GM12878 (cell line): Measurements from ENCODE around the gene PTPN2. TPM values are rescaled to one million over a fixed set of nuclear protein-coding genes. Genes with fewer than 3 reads are reported as not detected.

ENCODE experiments used
- ATAC-seq: fragments of 200-7000 bp; cut with Tn5 transposase; 3 replicates; pipeline ENCODE4 v1.9.1; 2020; ENCODE audit warnings: mild to moderate bottlenecking, moderate library complexity
- BruUV-seq: library from RNA; stranded (reverse); fragments of 400-500 nt; replicated peaks from 2 replicates; lab custom pipeline; 2021; lab: Mats Ljungman, UMichigan
- CTCF ChIA-PET: fragments of 300-600 bp; sonication (Branson Sonifier 250); formaldehyde crosslinking; extraction: SDS; loops from one replicate; lab custom pipeline; 2021; ENCODE audit warnings: inconsistent platforms; lab: Yijun Ruan, JAX
- POLR2A ChIA-PET: fragments of 350-600 bp; formaldehyde crosslinking; extraction: SDS; loops from one replicate; lab custom pipeline; 2021; ENCODE audit warnings: inconsistent platforms; lab: Charles Lee
- RAD21 ChIA-PET: fragments of 300-600 bp; sonication (Branson Sonifier 250); formaldehyde crosslinking; loops from one replicate; lab custom pipeline; 2023; ENCODE audit warnings: antibody characterized with exemption; ENCODE audit not compliant: unreplicated experiment; lab: Charles Lee
- SMC1A ChIA-PET: fragments of 300-600 bp; sonication (Branson Sonifier 250); formaldehyde crosslinking; loops from one replicate; lab custom pipeline; 2023; ENCODE audit not compliant: unreplicated experiment, uncharacterized antibody; lab: Charles Lee
- DNase-seq: peaks from one replicate; pipeline ENCODE4 v3.0.0-alpha.2; 2011; ENCODE audit warnings: low read depth, low spot score
- FAIRE-seq: peaks from 3 replicates; lab custom pipeline; 2011; peaks lifted over from hg19 to GRCh38; lab: Jason Lieb, UNC
- H2AFZ ChIP-seq: 2 replicates; pipeline ENCODE4 v1.6.0; 2011; ENCODE audit warnings: low read depth, low read length, control low read depth; ENCODE audit not compliant: control insufficient read depth
- H3K27ac ChIP-seq: 2 replicates; pipeline ENCODE4 v1.5.1; 2011; ENCODE audit warnings: control low read depth; ENCODE audit not compliant: control insufficient read depth, insufficient read depth
- H3K27me3 ChIP-seq, 2 experiments: replicated peaks in 1 of 2; 2 replicates each; pipeline versions ENCODE4 v1.6.0 to v1.6.1; 2011; ENCODE audit warnings: low read length in 1 of 2; ENCODE audit not compliant: control insufficient read depth in 2 of 2, insufficient read depth in 2 of 2
- H3K36me3 ChIP-seq, 2 experiments: 2 replicates each; pipeline ENCODE4 v1.5.1; 2011; ENCODE audit warnings: low read length in 1 of 2; ENCODE audit not compliant: control insufficient read depth in 2 of 2, insufficient read depth in 2 of 2
- H3K4me1 ChIP-seq: 2 replicates; pipeline ENCODE4 v1.6.1; 2011; ENCODE audit warnings: mild to moderate bottlenecking, low read length, moderate library complexity, mixed read lengths; ENCODE audit not compliant: control insufficient read depth, insufficient read depth
- H3K4me2 ChIP-seq: 2 replicates; pipeline ENCODE4 v1.6.0; 2011; ENCODE audit warnings: control low read depth; ENCODE audit not compliant: control insufficient read depth, insufficient read depth
- H3K4me3 ChIP-seq: fragments of 200-600 bp; sonication (generic); 2 replicates; pipeline ENCODE4 v1.5.1; 2016
- H3K79me2 ChIP-seq: 2 replicates; pipeline ENCODE4 v1.6.0; 2011; ENCODE audit warnings: low read length; ENCODE audit not compliant: control insufficient read depth, insufficient read depth
- H3K9ac ChIP-seq: 2 replicates; pipeline ENCODE4 v1.8.0; 2011; ENCODE audit warnings: low read length, control low read depth, mixed read lengths; ENCODE audit not compliant: control insufficient read depth, insufficient read depth
- H3K9me3 ChIP-seq: replicated peaks from 3 replicates; pipeline ENCODE4 v1.5.1; 2011; ENCODE audit warnings: mild to moderate bottlenecking, low read length; ENCODE audit not compliant: control insufficient read depth, insufficient read depth
- H4K20me1 ChIP-seq: 2 replicates; pipeline ENCODE4 v1.6.0; 2011; ENCODE audit not compliant: control insufficient read depth, insufficient read depth
- ATF3 ChIP-seq: IDR thresholded peaks from 2 replicates; pipeline ENCODE4 v1.6.1; 2011; ENCODE audit warnings: low read depth, mild to moderate bottlenecking, low read length, moderate library complexity, borderline replicate concordance; ENCODE audit errors: extremely low read depth
- CHD1 ChIP-seq: IDR thresholded peaks from 2 replicates; pipeline ENCODE4 v1.6.1; 2012; ENCODE audit warnings: low read depth, low read length, improper control_type of control experiment
- E2F8 ChIP-seq: fragments of 450-650 bp; IDR thresholded peaks from 2 replicates; pipeline ENCODE4 v1.6.1; 2018; ENCODE audit warnings: mild to moderate bottlenecking, low read depth, moderate library complexity; ENCODE audit not compliant: partially characterized antibody
- FOXM1 ChIP-seq: IDR thresholded peaks from 2 replicates; pipeline ENCODE4 v1.6.1; 2012; ENCODE audit warnings: low read depth, mild to moderate bottlenecking, inconsistent platforms, low read length, moderate library complexity
- KAT2A ChIP-seq: conservative IDR thresholded peaks from 2 replicates; pipeline ENCODE4 v1.6.1; 2011; ENCODE audit warnings: low read depth, low read length; ENCODE audit not compliant: control insufficient read depth
- MTA3 ChIP-seq: IDR thresholded peaks from 2 replicates; pipeline ENCODE4 v1.6.1; 2012; ENCODE audit warnings: low read length, inconsistent platforms, borderline replicate concordance
- NFXL1 ChIP-seq: fragments of 450-650 bp; IDR thresholded peaks from 2 replicates; pipeline ENCODE4 v1.6.1; 2017; ENCODE audit warnings: antibody characterized with exemption, mild to moderate bottlenecking, borderline replicate concordance
- RAD51 ChIP-seq: fragments of 450-650 bp; IDR thresholded peaks from 2 replicates; pipeline ENCODE4 v1.6.1; 2016; ENCODE audit warnings: moderate library complexity, mild to moderate bottlenecking, inconsistent platforms
- RB1 ChIP-seq: fragments of 450-650 bp; formaldehyde crosslinking; IDR thresholded peaks from 2 replicates; pipeline ENCODE4 v1.6.1; 2017; ENCODE audit warnings: mild to moderate bottlenecking, borderline replicate concordance
- SIX5 ChIP-seq: IDR thresholded peaks from 2 replicates; pipeline ENCODE4 v1.6.1; 2011; ENCODE audit warnings: mild to moderate bottlenecking, low read depth, low read length, moderate library complexity; ENCODE audit not compliant: severe bottlenecking
- SRF ChIP-seq, 2 experiments: IDR thresholded peaks; 2 replicates each; pipeline ENCODE4 v1.6.1; 2011; ENCODE audit warnings: low read depth in 2 of 2, low read length in 2 of 2, mild to moderate bottlenecking in 1 of 2, moderate library complexity in 1 of 2
- WRNIP1 ChIP-seq: IDR thresholded peaks from 2 replicates; pipeline ENCODE4 v1.6.1; 2011; ENCODE audit warnings: low read depth, low read length, improper control_type of control experiment, borderline replicate concordance
- WGBS: methylation state at CpG from one replicate; pipeline ENCODE4 v1.1.6; 2016; ENCODE audit warnings: low lambda C conversion rate; ENCODE audit not compliant: insufficient replicate concordance, insufficient coverage; ENCODE audit errors: missing lambda C conversion rate; 5-methylcytosine and 5-hydroxymethylcytosine counted together
- in situ Hi-C: fragments of 300-500 bp; cut with MboI; formaldehyde crosslinking; loops from 9 replicates; pipeline ENCODE4 v1.14.3; 2018; ENCODE audit warnings: mixed read lengths
- intact Hi-C: fragments of 100-400 bp; cut with micrococcal nuclease; formaldehyde crosslinking; loops from one replicate; pipeline ENCODE4 v1.14.2; 2022; ENCODE audit not compliant: unreplicated experiment
- polyA plus RNA-seq, 11 experiments: library from polyadenylated mRNA; depleted of rRNA in 4 of 11; unstranded in 6 of 11; stranded (reverse) in 5 of 11; fragments of >200 nt; fragmentation: Nextera tagmentation in 4 of 11; fragmentation: Illumina TruSeq in 1 of 11; extraction: Ambion mirVana in 4 of 11; extraction: Trizol in 1 of 11; gene quantifications; 1 replicate in 1 of 11; 2 replicates in 10 of 11; pipeline versions ENCODE4 v1.2.1 to v1.2.3, GENCODE V29; 2011 to 2016; ENCODE audit warnings: inconsistent platforms in 2 of 11, missing spikeins in 2 of 11, low read depth in 1 of 11
- total RNA-seq, 4 experiments: library from RNA; depleted of rRNA in 3 of 4; stranded (reverse); fragments of >200 nt in 3 of 4; fragmentation: Illumina TruSeq in 1 of 4; extraction: Trizol in 1 of 4; gene quantifications; 2 replicates each; pipeline versions ENCODE4 v1.2.1 to v1.2.3, GENCODE V29; 2013 to 2021
- TF ChIP-seq, protein P1 (sequence below): fragments of 450-650 bp; formaldehyde crosslinking; IDR thresholded peaks from 2 replicates; pipeline ENCODE4 v1.4.0; 2020; ENCODE audit warnings: mild to moderate bottlenecking, moderate library complexity

Gene PTPN2
- total and polyA plus RNA-seq, 10 of the 15 experiments (the other 5 are each of a cell fraction or from before 2014, with no cell fraction given), result 46.5 to 86.7 (median 64.6) TPM

GRCh38 chr18:12751891-12752290, 132.1 kb downstream of the PTPN2 start (continued):
- TF ChIP-seq, protein P1, sequence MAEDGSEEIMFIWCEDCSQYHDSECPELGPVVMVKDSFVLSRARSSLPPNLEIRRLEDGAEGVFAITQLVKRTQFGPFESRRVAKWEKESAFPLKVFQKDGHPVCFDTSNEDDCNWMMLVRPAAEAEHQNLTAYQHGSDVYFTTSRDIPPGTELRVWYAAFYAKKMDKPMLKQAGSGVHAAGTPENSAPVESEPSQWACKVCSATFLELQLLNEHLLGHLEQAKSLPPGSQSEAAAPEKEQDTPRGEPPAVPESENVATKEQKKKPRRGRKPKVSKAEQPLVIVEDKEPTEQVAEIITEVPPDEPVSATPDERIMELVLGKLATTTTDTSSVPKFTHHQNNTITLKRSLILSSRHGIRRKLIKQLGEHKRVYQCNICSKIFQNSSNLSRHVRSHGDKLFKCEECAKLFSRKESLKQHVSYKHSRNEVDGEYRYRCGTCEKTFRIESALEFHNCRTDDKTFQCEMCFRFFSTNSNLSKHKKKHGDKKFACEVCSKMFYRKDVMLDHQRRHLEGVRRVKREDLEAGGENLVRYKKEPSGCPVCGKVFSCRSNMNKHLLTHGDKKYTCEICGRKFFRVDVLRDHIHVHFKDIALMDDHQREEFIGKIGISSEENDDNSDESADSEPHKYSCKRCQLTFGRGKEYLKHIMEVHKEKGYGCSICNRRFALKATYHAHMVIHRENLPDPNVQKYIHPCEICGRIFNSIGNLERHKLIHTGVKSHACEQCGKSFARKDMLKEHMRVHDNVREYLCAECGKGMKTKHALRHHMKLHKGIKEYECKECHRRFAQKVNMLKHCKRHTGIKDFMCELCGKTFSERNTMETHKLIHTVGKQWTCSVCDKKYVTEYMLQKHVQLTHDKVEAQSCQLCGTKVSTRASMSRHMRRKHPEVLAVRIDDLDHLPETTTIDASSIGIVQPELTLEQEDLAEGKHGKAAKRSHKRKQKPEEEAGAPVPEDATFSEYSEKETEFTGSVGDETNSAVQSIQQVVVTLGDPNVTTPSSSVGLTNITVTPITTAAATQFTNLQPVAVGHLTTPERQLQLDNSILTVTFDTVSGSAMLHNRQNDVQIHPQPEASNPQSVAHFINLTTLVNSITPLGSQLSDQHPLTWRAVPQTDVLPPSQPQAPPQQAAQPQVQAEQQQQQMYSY (CRISPR knock-in tag), result no peak

DNA sequence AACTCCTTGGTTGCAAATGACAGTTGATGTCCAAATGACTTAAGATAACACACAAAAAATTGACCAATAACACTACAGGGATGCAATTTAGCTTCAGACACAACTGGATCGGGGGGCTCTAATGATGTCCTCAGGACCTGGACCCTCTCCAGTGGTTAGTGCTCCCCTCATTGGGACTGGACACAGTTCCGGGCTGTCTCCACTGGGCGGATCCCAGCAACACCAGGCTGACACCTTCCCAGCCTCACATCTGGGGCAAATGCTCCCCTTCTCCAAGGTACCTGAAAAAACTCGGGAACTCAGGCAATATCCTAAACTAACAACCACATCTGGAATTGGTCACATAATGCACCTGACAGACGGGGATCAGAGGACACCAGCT, 132.5 kb downstream of the PTPN2 start:
- intact Hi-C loops (no loop called here), in situ Hi-C loops (no loop called here)
- no peak overlapping the region for H3K9ac ChIP-seq
- SMC1A ChIA-PET, result interaction anchor here (1.6 to 2.3 kb wide), 2 partner anchors 10 to 142 kb away, joined by 4 to 6 read pairs; no protein-coding TSS in a partner anchor
- CTCF ChIA-PET, result interaction anchor here (1.1 kb wide), 1 partner anchor 14 kb away, joined by 4 read pairs; no protein-coding TSS in a partner anchor
- H3K36me3 ChIP-seq, result no peaks in the 10 kb centered on the region
- H3K4me3 ChIP-seq, result no peak overlapping the region
- no peak overlapping the region for H3K27ac ChIP-seq
- no peaks in the 10 kb centered on the region for H3K9me3 ChIP-seq
- H2AFZ ChIP-seq, result no peak overlapping the region
- no peak for DNase-seq
- H3K4me2 ChIP-seq, result no peak overlapping the region
- no peak for FAIRE-seq
- 84% methylated on average over 5 of the region's 5 CpGs for WGBS
- no TSS peak for BruUV-seq
- peaks cover 10% of the 10 kb centered on the region for H3K4me1 ChIP-seq
- TF ChIP-seq CHD1 (no peak), E2F8 (no peak), FOXM1 (no peak), RB1 (no peak), MTA3 (no peak), WRNIP1 (no peak), ATF3 (no peak), RAD51 (no peak), KAT2A (no peak), SIX5 (no peak), NFXL1 (no peak), SRF (IDR thresholded peaks at IDR 0.05; ENCODE audit: low read depth in 2 of 2, low read length in 2 of 2) (no peak)
- H3K27me3 ChIP-seq, result no peaks in the 10 kb centered on the region
- no peak for ATAC-seq
- RAD21 ChIA-PET, result no interaction called here
- H3K79me2 ChIP-seq, result no peaks in the 10 kb centered on the region
- POLR2A ChIA-PET, result no interaction called here
- H4K20me1 ChIP-seq, result no peaks in the 10 kb centered on the region
